GM12891 (cell line): ENCODE measurements around the gene NKX2-2.

Source experiments
- DNase-seq: peaks from one replicate; pipeline ENCODE4 v3.0.0; 2011; ENCODE audit warnings: low spot score; ENCODE audit not compliant: insufficient read length
- FAIRE-seq: peaks from 2 replicates; lab custom pipeline; 2011; peaks lifted over from hg19 to GRCh38; lab: Jason Lieb, UNC
- PAX5 ChIP-seq: IDR thresholded peaks from 2 replicates; pipeline ENCODE4 v1.6.1; 2011; ENCODE audit warnings: low read length, moderate library complexity, mild to moderate bottlenecking; ENCODE audit not compliant: insufficient read depth, severe bottlenecking
- POLR2A ChIP-seq: IDR thresholded peaks from 2 replicates; pipeline ENCODE4 v1.6.1; 2011; ENCODE audit warnings: low read depth, low read length, control low read depth
- POLR2AphosphoS5 ChIP-seq: IDR thresholded peaks from 2 replicates; pipeline ENCODE4 v1.6.1; 2011; ENCODE audit warnings: low read depth, low read length, control low read depth
- POU2F2 ChIP-seq: IDR thresholded peaks from 2 replicates; pipeline ENCODE4 v1.6.1; 2011; ENCODE audit warnings: low read depth, mild to moderate bottlenecking, control low read depth, low read length, moderate library complexity
- SPI1 ChIP-seq: IDR thresholded peaks from 2 replicates; pipeline ENCODE4 v1.6.1; 2011; ENCODE audit warnings: low read depth, low read length, control low read depth
- TAF1 ChIP-seq: IDR thresholded peaks from 2 replicates; pipeline ENCODE4 v1.6.1; 2011; ENCODE audit warnings: low read depth, low read length, control low read depth

The NKX2-2 gene

DNA sequence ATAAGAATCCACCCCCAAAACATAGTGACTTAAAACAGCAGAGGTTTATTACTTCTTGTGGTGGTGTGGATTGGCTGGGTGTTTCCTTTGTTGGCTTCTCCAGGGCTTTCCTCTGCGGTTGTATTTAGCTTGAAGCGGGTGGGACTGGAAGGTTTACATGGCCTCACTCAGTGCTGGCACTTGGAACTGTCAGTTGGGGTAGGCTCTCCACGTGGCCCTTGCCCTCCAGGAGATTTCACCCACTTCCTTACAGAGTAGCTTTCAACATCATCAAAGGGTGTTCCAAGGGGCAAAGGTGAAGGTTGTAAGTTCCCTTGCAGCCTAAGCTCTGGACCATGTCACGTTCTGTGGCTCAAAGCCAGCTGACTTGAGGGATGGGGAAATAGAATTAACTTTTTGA is 32.5 kb upstream of the NKX2-2 start:
- TF ChIP-seq PAX5, result no peak
- no peak for TF ChIP-seq POU2F2
- no peak for TF ChIP-seq TAF1
- no peak for TF ChIP-seq SPI1
- no peak for TF ChIP-seq POLR2A
- DNase-seq, result no peak
- FAIRE-seq, result no peak

DNA sequence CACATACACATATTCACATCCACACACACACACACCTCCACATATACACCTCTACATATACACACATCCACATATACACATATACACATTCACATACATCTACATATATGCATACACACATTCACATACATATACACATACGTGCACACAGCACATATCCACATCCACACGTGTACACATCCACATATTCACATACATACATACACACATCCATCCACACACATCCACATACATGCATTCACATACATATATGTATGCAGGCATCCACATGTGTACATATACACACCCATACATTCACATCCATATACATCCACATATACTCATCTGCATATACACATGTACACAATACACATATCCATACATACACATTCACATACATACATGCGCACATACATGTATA is 25.6 kb upstream of the NKX2-2 start:
- FAIRE-seq, result peak; percentile 28
- no peak for TF ChIP-seq SPI1
- TF ChIP-seq PAX5, result no peak
- no peak for TF ChIP-seq TAF1
- no peak for TF ChIP-seq POLR2A
- TF ChIP-seq POLR2AphosphoS5, result no peak
- TF ChIP-seq POU2F2, result no peak
- DNase-seq, result no peak

- FAIRE-seq (no peak), DNase-seq (no peak)
- TF ChIP-seq POLR2A (no peak), TAF1 (no peak), POLR2AphosphoS5 (no peak), PAX5 (no peak), POU2F2 (no peak), SPI1 (no peak)
Observed at GRCh38 chr20:21534886-21535285, 21.0 kb upstream of the NKX2-2 start.

DNA sequence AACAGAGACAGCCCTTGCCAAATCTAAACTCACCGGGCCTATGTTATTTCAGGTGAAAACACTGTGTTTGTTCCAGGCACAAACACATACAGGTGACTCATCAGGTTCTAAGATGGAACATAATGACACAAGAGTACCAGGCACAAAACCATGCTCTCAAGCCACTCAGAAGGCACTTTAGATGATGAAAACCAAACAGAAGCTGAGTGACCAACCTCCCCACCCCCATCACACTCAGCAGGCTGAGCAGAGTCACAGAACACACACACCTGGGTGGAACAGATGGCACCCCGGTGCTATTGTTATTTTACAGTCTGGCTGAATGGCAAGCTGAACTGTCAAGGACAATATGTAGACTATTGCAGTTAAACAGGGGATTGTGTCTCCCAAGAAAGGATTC is 20.6 kb upstream of the NKX2-2 start:
- no peak for DNase-seq
- no peak for FAIRE-seq
- TF ChIP-seq SPI1 (no peak), TAF1 (no peak), PAX5 (no peak), POU2F2 (no peak), POLR2AphosphoS5 (no peak), POLR2A (no peak)

GRCh38 chr20:21529863-21530262 is 16.0 kb upstream of the NKX2-2 start:
- TF ChIP-seq POLR2A (no peak), TAF1 (no peak), POU2F2 (no peak), PAX5 (no peak), POLR2AphosphoS5 (no peak), SPI1 (no peak)
- no peak for FAIRE-seq
- no peak for DNase-seq

DNA sequence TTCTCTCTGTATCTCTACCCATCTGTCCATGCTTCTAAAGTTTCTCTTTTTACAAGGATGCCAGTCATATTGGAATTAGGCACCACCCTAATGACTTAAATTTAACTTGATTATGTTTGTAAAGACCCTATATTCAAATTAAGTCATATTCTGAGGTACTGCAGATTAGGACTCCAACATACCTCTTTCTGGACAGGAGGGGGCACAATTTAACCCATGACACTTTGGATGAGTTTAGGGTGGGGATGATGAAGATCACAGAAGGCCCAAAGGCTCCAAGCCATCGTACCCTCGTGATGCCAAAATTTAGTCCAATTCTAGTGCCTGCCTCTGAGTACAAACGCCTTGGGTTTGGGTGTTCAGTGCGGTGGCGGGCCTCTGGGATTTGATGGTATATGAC is 15.0 kb upstream of the NKX2-2 start:
- no peak for DNase-seq
- TF ChIP-seq TAF1, result no peak
- no peak for TF ChIP-seq POLR2A
- TF ChIP-seq PAX5, result no peak
- no peak for TF ChIP-seq POLR2AphosphoS5
- no peak for FAIRE-seq

- FAIRE-seq (no peak), DNase-seq (no peak)
- TF ChIP-seq SPI1, result no peak
- TF ChIP-seq PAX5, result no peak
- no peak for TF ChIP-seq POLR2A
- TF ChIP-seq TAF1, result no peak
- no peak for TF ChIP-seq POU2F2
Observed at GRCh38 chr20:21527908-21528307, 14.0 kb upstream of the NKX2-2 start.

DNA sequence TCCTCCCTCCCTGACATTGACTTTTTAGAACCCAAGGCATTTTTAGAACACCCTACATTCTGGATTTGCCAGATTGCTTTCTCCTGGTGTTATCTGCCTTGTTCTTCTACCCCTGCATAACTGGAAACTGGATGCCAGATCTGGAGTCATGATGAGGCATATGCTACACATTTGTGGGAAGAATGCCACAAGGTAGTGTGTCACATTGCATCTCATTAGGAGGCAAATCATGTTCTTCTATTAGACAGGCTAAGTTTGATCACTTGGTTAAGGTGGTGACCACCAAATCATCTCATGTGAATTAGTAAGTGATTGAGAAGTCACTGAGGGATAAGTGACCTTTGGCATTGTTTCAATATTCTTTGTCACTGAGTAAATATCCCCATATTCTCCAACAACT is 12.9 kb upstream of the NKX2-2 start:
- TF ChIP-seq TAF1, result no peak
- DNase-seq (no peak), FAIRE-seq (no peak)

GRCh38 chr20:21523895-21524294 is 10.0 kb upstream of the NKX2-2 start:
- TF ChIP-seq POLR2AphosphoS5 (no peak), POU2F2 (no peak), TAF1 (no peak), PAX5 (no peak), SPI1 (no peak), POLR2A (no peak)
- no peak for FAIRE-seq

DNA sequence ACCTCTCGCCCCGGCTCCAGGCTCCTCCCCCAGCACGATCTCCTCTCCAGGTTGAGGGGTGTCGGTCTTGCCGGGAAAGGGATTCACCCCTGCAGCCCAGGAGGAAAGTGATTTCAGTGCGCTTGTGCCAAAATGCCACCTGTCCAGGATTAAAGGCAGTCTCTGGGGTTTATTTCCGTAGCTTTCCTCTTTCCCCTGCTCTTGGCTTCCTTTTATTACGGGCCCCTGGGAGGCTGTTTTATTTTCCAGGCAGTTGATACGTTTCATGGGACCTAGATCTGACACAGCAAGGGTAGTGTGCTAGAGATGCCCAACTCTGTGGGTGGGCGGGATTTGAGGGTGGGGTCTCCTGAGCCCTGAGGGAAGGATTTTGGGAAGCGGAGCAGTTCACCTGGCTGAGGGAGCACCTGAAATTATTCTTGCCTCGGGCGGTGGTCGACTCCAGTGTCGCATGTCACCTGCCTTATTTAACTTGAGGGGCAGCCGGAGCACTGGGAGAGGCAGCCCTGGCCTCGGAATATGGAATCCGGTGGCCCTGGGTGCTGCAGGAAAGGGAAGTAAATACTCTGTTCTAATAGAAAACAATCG is 9.5 kb upstream of the NKX2-2 start:
- DNase-seq (no peak), FAIRE-seq (no peak)
- no peak for TF ChIP-seq POLR2AphosphoS5
- TF ChIP-seq TAF1, result no peak
- no peak for TF ChIP-seq SPI1
- no peak for TF ChIP-seq POU2F2
- no peak for TF ChIP-seq POLR2A
- TF ChIP-seq PAX5, result no peak

More at GRCh38 chr20:21523895-21524294, 10.0 kb upstream of the NKX2-2 start:
- no peak for DNase-seq
